Mammary epithelial cell (primary cell): ENCODE measurements around the gene ULK4.

Experiments
- CTCF ChIP-seq, 2 donors: IDR thresholded peaks in 1 of 2; conservative IDR thresholded peaks in 1 of 2; 2 replicates each; pipeline ENCODE4 v1.5.1; 2011 to 2012; ENCODE audit warnings: inconsistent platforms in 2 of 2, low read length in 2 of 2, mild to moderate bottlenecking in 2 of 2, control low read depth in 1 of 2, low read depth in 1 of 2; ENCODE audit not compliant: insufficient read depth in 1 of 2; ENCODE audit errors: extremely low read depth in 1 of 2
- EZH2 ChIP-seq: IDR thresholded peaks from 2 replicates; pipeline ENCODE4 v1.6.1; 2012; ENCODE audit warnings: low read length, inconsistent platforms, borderline replicate concordance

GRCh38 chr3:41502481-41502880, 459.4 kb downstream of the ULK4 start:
- TF ChIP-seq CTCF (conservative IDR thresholded peaks at IDR 0.05 in 1 of 2, IDR thresholded peaks at IDR 0.05 in 1 of 2; ENCODE audit: extremely low read depth in 1 of 2, insufficient read depth in 1 of 2, low read depth in 1 of 2, low read length in 2 of 2) (no peak), EZH2 (no peak)
